SK-N-MC (cell line): ENCODE measurements around the gene LSM14A.
"Not testable (repeated sequence)": the region's sequence is repeated elsewhere in the genome, so short reads cannot be mapped to it uniquely, and the experiment has no call there.

Source experiments
- DNase-seq: peaks from one replicate; pipeline ENCODE4 v3.0.0-alpha.2; 2011; ENCODE audit warnings: low read depth, low spot score
- H3K27ac ChIP-seq: fragments of 200-600 bp; sonication (generic); 2 replicates; pipeline ENCODE4 v1.5.1; 2016; ENCODE audit warnings: mixed run types
- H3K36me3 ChIP-seq: fragments of 200-600 bp; sonication (generic); 2 replicates; pipeline ENCODE4 v1.6.1; 2017; ENCODE audit warnings: antibody characterized with exemption, low read length, mixed read lengths; ENCODE audit not compliant: insufficient read depth
- H3K4me3 ChIP-seq: fragments of 200-600 bp; sonication (generic); 2 replicates; pipeline ENCODE4 v1.5.1; 2016
- H3K9ac ChIP-seq: fragments of 200-600 bp; sonication (generic); 2 replicates; pipeline ENCODE4 v1.8.0; 2017; ENCODE audit warnings: mixed run types, mixed read lengths; ENCODE audit not compliant: insufficient read length
- H3K9me3 ChIP-seq: fragments of 200-600 bp; sonication (generic); 2 replicates; pipeline ENCODE4 v1.6.1; 2017; ENCODE audit warnings: low read depth, mild to moderate bottlenecking, antibody characterized with exemption, low read length, moderate library complexity, mixed read lengths
- EZH2 ChIP-seq: fragments of 200-600 bp; sonication (generic); IDR thresholded peaks from one replicate; pipeline ENCODE4 v1.6.1; 2017; ENCODE audit warnings: antibody characterized with exemption
- FOXP2 ChIP-seq: optimal IDR thresholded peaks from 2 replicates; pipeline ENCODE3; 2011; ENCODE audit warnings: mild to moderate bottlenecking, moderate library complexity; ENCODE audit not compliant: insufficient read depth; ENCODE audit errors: extremely low read length, control extremely low read depth
- POLR2AphosphoS5 ChIP-seq: IDR thresholded peaks from 2 replicates; pipeline ENCODE4 v1.6.1; 2012; ENCODE audit warnings: mild to moderate bottlenecking, low read depth, low read length, borderline replicate concordance

Gene LSM14A

DNA sequence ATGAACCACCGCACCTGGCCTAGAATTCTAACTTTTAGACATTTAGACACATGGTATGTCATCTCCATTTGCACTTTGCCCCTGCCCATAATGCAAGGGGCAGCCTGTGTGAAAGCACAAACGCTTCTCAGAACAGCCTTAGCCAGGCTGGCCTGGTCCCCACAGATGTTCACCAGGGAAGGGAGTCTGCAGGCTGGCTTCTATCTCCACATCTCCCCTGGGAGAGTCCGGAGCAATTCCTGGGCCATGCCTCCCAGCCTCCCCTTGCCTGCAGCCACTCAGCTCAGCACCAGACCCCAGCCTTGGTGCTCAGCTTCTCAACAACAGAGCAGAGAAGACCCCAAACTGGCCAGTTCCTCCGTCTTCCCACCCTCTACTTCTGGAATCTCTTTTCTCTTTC, 21.7 kb upstream of the LSM14A start:
- H3K36me3 ChIP-seq: no peaks in the 10 kb centered on the region
- no peak overlapping the region for H3K27ac ChIP-seq
- no peak for TF ChIP-seq POLR2AphosphoS5
- no peak for TF ChIP-seq FOXP2
- TF ChIP-seq EZH2: no peak
- no peaks in the 10 kb centered on the region for H3K9me3 ChIP-seq
- DNase-seq: no peak
- no peak overlapping the region for H3K4me3 ChIP-seq
- no peak overlapping the region for H3K9ac ChIP-seq

DNA sequence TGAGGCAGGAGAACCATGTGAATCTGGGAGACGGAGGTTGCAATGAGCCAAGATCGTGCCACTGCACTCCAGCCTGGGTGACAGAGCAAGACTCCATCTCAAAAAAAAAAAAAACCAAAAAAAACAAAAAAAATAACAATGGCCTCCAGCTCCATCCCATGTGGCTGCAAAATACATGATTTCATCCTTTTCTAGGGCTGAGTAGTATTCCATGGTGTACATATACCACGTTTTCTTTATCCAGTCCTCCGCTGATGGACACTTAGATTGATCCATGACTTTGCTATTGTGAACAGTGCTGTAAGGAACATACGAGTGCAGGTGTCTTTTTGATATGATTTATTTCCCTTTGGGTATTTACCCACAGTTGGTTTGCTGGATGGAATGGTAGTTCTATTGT, 20.9 kb upstream of the LSM14A start:
- DNase-seq: no peak
- no peak for TF ChIP-seq EZH2
- TF ChIP-seq POLR2AphosphoS5: no peak
- Histone ChIP-seq H3K9me3 (no peaks in the 10 kb centered on the region), H3K36me3 (no peaks in the 10 kb centered on the region), H3K27ac (no peak overlapping the region), H3K4me3 (no peak overlapping the region), H3K9ac (no peak overlapping the region)

DNA sequence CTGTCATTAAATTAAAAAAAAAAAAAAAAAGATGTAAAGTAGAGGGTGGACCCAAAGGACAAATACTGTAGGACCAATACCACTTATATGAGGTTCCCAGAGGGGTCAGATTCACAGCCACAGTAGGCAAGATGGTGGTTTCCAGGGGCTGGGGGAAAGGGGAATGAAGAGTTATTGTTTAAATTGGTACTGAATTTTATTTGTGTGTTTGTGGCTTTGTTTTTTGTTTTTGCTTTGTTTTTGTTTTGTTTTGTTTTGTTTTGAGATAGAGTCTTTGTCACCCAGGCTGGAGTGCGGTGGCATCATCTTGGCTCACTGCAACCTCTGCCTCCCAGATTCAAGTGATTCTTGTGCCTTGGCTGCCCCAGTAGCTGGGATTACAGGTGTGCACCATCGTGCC, 17.9 kb upstream of the LSM14A start:
- Histone ChIP-seq H3K9me3 (no peaks in the 10 kb centered on the region), H3K27ac (no peak overlapping the region), H3K9ac (no peak overlapping the region), H3K36me3 (no peaks in the 10 kb centered on the region), H3K4me3 (no peak overlapping the region)
- no peak for DNase-seq
- no peak for TF ChIP-seq FOXP2
- TF ChIP-seq POLR2AphosphoS5: no peak
- TF ChIP-seq EZH2: no peak

DNA sequence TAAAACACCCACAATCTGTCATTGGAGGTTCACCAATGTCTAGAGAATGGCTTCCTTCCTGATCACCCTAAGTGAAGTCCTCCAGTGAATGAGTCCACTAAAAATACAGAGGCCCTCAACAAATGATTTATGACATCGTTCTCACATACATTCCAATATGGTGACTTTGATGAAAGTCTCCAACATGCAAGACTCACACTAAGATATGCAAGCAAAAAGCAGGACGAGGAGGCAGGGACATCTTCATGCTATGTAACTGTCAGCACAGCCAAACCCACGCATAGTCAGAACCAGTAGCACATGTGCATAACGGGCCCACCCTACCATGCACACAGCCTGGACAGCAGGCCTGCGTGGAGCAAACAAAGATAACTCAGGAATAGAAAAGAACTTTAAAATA, 16.6 kb upstream of the LSM14A start:
- TF ChIP-seq FOXP2 (no peak), POLR2AphosphoS5 (no peak)
- Histone ChIP-seq H3K9me3 (no peaks in the 10 kb centered on the region), H3K4me3 (no peak overlapping the region), H3K9ac (no peak overlapping the region), H3K27ac (no peak overlapping the region), H3K36me3 (no peaks in the 10 kb centered on the region)
- DNase-seq: no peak

DNA sequence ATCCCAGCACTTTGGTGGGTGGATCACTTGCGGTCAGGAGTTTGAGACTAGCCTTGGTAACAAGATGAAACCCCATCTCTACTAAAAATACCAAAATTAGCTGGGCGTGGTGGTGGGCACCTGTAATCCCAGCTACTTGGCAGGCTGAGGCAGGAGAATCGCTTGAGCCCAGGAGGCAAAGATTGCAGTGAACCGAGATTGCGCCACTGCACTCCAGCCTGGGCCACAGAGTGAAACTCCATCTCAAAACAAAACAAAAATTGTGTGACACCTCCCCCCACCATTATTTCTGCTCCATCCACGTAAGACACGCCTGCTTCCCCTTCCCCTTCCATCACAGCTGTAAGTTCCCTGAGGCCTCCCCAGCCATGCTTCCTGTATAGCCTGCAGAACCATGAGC, 13.3 kb upstream of the LSM14A start:
- not testable (repeated sequence) for H3K9ac ChIP-seq, H3K9me3 ChIP-seq, H3K36me3 ChIP-seq, H3K27ac ChIP-seq, H3K4me3 ChIP-seq, DNase-seq

DNA sequence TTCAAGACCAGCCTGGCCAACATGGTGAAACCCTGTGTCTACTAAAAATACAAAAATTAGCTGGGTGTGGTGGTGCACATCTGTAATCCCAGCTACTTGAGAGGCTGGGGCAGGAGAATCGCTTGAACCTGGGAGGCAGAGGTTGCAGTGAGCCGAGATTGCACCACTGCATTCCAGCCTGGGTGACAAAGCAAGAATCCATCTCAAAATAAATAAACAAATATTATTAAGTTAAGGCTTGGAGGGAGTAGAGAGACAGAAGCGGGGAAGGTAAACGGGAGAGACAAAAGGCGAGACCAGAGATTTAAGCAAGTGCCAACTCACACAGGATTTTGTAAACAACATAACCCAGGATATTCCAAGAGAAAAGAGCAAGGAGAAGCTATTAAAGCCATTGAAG, 12.8 kb upstream of the LSM14A start:
- not testable (repeated sequence) for H3K9ac ChIP-seq, H3K9me3 ChIP-seq, H3K36me3 ChIP-seq, H3K27ac ChIP-seq, H3K4me3 ChIP-seq, DNase-seq

DNA sequence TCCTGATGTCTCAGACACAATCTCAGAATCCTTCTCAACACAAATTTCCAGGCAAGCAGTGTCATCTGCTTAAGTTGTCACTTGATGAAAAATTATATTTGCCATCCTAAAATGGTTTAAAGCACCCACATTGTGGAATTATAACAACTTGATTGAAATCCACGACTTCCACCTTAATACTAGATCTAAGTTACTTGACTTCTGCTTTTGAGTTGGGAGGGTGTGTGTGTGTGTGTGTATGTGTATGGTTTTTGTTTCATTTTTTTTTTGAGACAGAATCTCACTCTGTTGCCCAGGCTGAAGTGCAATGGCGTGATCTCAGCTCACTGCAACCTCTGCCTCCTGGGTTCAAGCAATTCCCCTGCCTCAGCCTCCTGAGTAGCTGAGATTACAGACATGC, 10.4 kb upstream of the LSM14A start:
- H3K36me3 ChIP-seq, H3K4me3 ChIP-seq, H3K9me3 ChIP-seq: not testable (repeated sequence)

DNA sequence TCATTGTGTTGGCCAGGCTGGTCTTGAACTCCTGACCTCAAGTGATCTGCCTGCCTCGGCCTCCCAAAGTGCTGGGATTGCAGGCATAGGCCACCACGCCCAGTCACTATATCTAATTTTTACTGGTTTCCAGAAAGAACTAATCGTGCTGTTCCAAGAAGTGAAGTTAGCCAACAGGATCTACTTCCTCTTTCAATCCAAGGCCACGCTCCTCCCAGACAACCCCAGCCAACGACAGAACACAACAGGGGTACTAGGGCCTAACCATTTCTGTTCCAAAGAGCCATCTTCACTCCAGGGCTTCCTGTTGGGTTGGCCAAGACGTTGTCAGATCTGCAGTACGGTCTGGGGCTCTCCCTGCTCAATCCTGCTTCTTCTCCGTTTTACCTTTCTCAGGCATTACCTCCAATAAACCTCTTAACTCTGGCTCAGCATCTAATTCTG, 7.0 kb upstream of the LSM14A start:
- Histone ChIP-seq H3K4me3 (no peak overlapping the region), H3K9ac (no peak overlapping the region), H3K9me3 (no peaks in the 10 kb centered on the region), H3K27ac (no peak overlapping the region), H3K36me3 (no peaks in the 10 kb centered on the region)
- DNase-seq: no peak
- TF ChIP-seq EZH2 (no peak), POLR2AphosphoS5 (no peak), FOXP2 (no peak)

More for the DNA sequence above, 10.4 kb upstream of the LSM14A start:
- DNase-seq, H3K27ac ChIP-seq, H3K9ac ChIP-seq: not testable (repeated sequence)

DNA sequence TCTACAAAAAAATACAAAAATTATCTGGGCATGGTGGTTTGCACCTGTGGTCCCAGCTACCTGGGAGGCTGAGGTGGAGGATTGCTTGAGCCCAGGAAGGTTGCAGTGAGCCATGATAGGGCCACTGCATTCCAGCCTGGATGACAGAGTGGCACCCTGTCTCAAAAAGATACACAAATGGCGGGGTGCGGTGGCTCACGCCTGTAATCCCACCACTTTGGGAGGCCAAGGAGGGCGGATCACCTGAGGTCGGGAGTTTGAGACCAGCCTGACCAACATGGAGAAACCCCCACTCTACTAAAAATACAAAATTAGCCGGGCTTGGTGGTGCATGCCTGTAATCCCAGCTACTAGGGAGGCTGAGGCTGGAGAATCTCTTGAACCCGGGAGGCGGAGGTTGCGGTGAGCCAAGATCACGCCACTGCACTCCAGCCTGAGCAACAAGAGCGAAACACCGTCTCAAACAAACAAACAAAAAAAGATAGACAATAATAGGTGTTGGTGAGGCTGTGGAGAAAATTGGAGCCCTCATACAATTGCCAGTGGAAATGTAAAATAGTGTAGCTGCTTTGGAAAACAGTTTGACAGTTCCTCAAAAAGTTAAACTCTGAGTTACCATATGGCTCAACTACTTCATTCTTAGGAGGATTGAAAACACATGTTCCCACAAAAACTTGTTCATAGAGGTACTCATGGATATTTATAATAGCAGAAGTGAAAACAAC, 2.7 kb upstream of the LSM14A start:
- H3K9ac ChIP-seq, DNase-seq, H3K27ac ChIP-seq, H3K9me3 ChIP-seq, H3K4me3 ChIP-seq, H3K36me3 ChIP-seq: not testable (repeated sequence)

DNA sequence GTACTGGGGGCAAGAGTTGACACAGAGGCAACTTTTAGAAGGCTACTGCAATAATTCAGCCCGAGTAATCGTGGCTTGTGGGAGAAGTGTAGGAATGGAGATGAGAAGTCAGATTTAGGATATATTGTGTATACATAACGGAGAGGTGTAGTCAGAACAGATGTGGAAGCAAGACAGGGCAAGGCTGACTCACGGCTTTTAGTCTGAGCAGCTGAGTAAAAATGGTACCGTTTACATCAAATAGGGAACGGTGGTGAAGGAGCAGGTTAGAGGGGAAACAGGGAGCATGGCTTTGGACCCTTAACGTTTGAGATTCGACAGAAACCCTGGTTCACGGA, 796 bp upstream of the LSM14A start:
- Histone ChIP-seq H3K4me3 (peak overlapping the region; percentile 86), H3K9me3 (no peaks in the 10 kb centered on the region), H3K27ac (peak overlapping the region; percentile 94), H3K9ac (peak overlapping the region; percentile 98), H3K36me3 (peaks cover 20% of the 10 kb centered on the region)
- TF ChIP-seq FOXP2 (no peak), POLR2AphosphoS5 (0 out of 2 replicates have a peak, but pooled peaks have one; percentile 5)
- DNase-seq: no peak
